Stimulated activated naive CD8-positive, alpha-beta T cell treated with anti-CD3 and anti-CD28 coated beads, Interleukin-15, amount 100 ng/mL, for 72 hours (primary cell): Measurements from ENCODE around the gene ARFGEF2.
A peak's percentile ranks its signal among the peaks of the same experiment; 100 is the strongest.
"Not testable (repeated sequence)": the region's sequence is repeated elsewhere in the genome, so short reads cannot be mapped to it uniquely, and the experiment has no call there.

ENCODE experiments used
- ATAC-seq: fragments of 150-1000 bp; cut with Tn5 transposase; 2 replicates; pipeline ENCODE4 v1.10.0; 2021; ENCODE audit warnings: mild to moderate bottlenecking, moderate library complexity
- DNase-seq, 2 donors: peaks; one replicate each; pipeline ENCODE4 v3.0.0; 2021 to 2022
- H3K27ac Mint-ChIP-seq, 2 donors: one replicate each; pipeline ENCODE4 v1.8.0; 2022; ENCODE audit warnings: mild to moderate bottlenecking in 2 of 2, mixed read lengths in 2 of 2, moderate library complexity in 2 of 2
- H3K27me3 Mint-ChIP-seq: one replicate; pipeline ENCODE4 v1.8.0; 2022; ENCODE audit warnings: mixed read lengths
- H3K4me1 Mint-ChIP-seq: one replicate; pipeline ENCODE4 v1.8.0; 2022; ENCODE audit warnings: mild to moderate bottlenecking, mixed read lengths
- H3K4me3 Mint-ChIP-seq, 2 donors: one replicate each; pipeline ENCODE4 v1.8.0; 2022; ENCODE audit warnings: mild to moderate bottlenecking in 2 of 2, mixed read lengths in 2 of 2, moderate library complexity in 1 of 2
- H3K9me3 Mint-ChIP-seq, 2 donors: one replicate each; pipeline ENCODE4 v1.8.0; 2022; ENCODE audit warnings: mixed read lengths in 2 of 2

ARFGEF2 gene

DNA sequence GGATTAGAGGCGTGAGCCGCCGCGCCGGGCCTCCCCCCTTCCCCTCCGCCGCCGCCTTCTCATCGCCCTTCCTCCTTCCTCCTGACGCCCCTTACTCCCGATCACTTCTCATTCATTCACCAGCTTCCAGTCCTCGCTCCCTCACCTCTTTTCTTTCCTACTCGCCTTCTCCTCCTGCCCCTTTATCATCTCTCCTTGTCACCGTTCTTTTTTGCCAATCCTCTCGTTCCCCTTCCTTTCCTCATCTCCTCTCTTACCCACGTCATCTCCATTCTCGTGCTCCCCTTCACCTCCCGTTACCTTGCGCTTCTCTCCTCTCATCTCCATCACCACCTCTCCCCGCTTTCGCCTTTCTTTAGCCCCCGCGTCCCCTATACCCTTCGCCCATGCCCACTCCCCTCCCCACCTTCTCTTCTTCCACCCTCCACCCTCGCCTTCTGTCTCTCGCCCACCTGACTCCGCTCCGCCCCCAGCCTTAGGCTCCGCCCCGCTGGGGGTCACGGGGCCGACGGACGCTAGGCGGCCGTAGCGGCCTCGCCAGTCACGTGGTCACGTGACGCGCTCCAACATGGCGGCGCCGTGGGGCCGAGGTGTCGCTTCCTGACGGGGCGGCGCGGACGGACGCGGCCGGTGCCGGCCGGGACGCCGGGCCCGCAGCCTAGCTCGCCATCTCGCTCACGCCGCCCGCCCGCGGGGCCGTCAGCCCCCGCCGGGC, at the start of gene ARFGEF2:
ARFGEF2 (plus strand) TSS at position 544 of the 715 bp plus-strand sequence. CDS start 179 bp downstream, outside the sequence.
- peaks cover 56% of the 10 kb centered on the region for H3K4me1 Mint-ChIP-seq
- peak within 1 kb of the TSS; percentile 91 to 100 for H3K4me3 Mint-ChIP-seq
- no peaks in the 10 kb centered on the region for H3K27me3 Mint-ChIP-seq
- H3K9me3 Mint-ChIP-seq: no peaks in the 10 kb centered on the region
- peak; percentile 96 for ATAC-seq
- H3K27ac Mint-ChIP-seq: peak within 1 kb of the TSS; percentile 98 to 100
- DNase-seq: peak; percentile 94 to 95

- H3K9me3 Mint-ChIP-seq: no peaks in the 10 kb centered on the region
- H3K4me1 Mint-ChIP-seq: peaks cover 37% of the 10 kb centered on the region
- no peak overlapping the region for H3K27ac Mint-ChIP-seq
- H3K4me3 Mint-ChIP-seq: no peak overlapping the region
- ATAC-seq (no peak), DNase-seq (no peak)
- no peaks in the 10 kb centered on the region for H3K27me3 Mint-ChIP-seq
Measured at GRCh38 chr20:48875233-48875913, 46.1 kb upstream of the ARFGEF2 start.

DNA sequence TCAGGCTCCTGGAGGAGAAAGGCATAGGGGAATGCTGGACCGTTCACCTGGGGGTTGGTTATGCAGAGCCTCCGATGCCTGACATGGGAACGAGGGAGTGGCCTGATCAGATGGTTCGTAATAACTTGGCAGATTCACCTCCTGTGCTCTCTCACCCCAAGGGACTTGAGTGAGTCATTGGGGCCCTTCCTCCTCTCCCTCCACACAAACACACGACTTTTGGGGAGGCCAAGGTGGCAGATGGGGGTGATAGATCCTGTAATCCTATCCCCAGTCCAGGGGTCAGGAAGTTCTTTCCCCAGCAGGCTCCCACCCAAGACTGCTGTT, 45.6 kb upstream of the ARFGEF2 start:
- Mint-ChIP-seq H3K4me1 (peaks cover 37% of the 10 kb centered on the region), H3K9me3 (no peaks in the 10 kb centered on the region), H3K4me3 (no peak overlapping the region), H3K27me3 (no peaks in the 10 kb centered on the region), H3K27ac (no peak overlapping the region)
- no peak for ATAC-seq
- DNase-seq: no peak

DNA sequence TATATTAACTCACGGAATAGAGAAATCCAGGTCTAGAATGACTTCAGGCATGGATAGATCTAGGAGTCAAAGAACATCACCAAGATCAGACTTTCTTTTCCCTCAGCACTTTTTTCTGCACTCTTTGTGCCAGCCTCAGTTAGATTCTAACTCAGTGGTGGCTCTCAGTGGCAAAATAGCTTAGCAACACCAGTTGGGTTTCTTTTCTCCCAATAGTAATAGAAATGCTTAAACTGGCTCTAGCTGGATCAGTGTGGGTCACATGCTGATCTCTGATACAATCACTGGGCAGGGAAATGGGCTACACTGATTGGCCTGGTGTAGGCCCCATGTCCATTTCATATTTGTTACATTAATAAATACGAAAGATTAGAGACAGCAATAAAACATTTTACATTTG, 44.2 kb upstream of the ARFGEF2 start:
- Mint-ChIP-seq H3K4me1 (peaks cover 37% of the 10 kb centered on the region), H3K27ac (no peak overlapping the region), H3K4me3 (no peak overlapping the region), H3K9me3 (no peaks in the 10 kb centered on the region), H3K27me3 (no peaks in the 10 kb centered on the region)
- ATAC-seq: no peak
- peak in 1 of 2 donors; percentile 17 for DNase-seq

GRCh38 chr20:48878534-48879248, 42.8 kb upstream of the ARFGEF2 start:
- ATAC-seq (no peak), DNase-seq (no peak)
- Mint-ChIP-seq H3K4me1 (peaks cover 30% of the 10 kb centered on the region), H3K27me3 (no peaks in the 10 kb centered on the region), H3K9me3 (no peaks in the 10 kb centered on the region), H3K27ac (no peak overlapping the region), H3K4me3 (no peak overlapping the region)

DNA sequence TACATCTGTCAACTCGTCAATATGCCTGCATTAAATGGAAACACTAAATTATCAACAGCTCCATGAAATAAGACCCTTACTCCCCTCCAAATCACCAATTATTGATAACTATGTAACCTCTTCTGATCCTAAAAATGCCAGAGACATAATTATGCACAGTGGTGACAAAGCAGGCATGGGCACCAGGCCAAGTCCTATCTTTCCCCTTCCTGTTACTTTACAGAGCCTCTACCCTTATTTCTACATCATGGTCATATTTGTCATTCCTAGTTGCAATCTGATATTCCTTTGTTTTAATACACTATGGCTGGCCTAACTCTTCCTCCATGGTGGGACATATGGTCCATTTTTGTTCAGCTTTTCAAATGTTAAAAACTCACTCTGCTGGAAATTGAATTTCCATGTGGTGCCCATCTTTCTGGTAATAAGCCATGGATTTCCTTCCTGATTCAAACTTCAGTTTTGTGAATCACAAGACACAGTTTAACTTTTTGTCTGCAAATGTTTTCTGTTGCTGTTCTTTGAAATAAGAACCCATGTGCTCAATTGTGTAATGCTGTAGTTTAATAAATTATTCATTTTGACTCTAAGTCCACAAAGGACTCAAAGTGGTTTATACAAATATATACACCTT, 41.8 kb upstream of the ARFGEF2 start:
- H3K4me3 Mint-ChIP-seq: no peak overlapping the region
- no peak for ATAC-seq

GRCh38 chr20:48880331-48880730, 41.2 kb upstream of the ARFGEF2 start:
- ATAC-seq (no peak), DNase-seq (no peak)
- H3K4me1 Mint-ChIP-seq: peaks cover 13% of the 10 kb centered on the region
- no peak overlapping the region for H3K4me3 Mint-ChIP-seq
- H3K9me3 Mint-ChIP-seq: no peaks in the 10 kb centered on the region
- no peaks in the 10 kb centered on the region for H3K27me3 Mint-ChIP-seq
- H3K27ac Mint-ChIP-seq: no peak overlapping the region

More for the DNA sequence above, 41.8 kb upstream of the ARFGEF2 start:
- Mint-ChIP-seq H3K27me3 (no peaks in the 10 kb centered on the region), H3K4me1 (peaks cover 19% of the 10 kb centered on the region), H3K9me3 (no peaks in the 10 kb centered on the region), H3K27ac (no peak overlapping the region)
- DNase-seq: no peak

GRCh38 chr20:48880981-48881657, 40.4 kb upstream of the ARFGEF2 start:
- Mint-ChIP-seq H3K4me3 (no peak overlapping the region), H3K27ac (no peak overlapping the region), H3K4me1 (peaks cover 5% of the 10 kb centered on the region), H3K9me3 (no peaks in the 10 kb centered on the region), H3K27me3 (no peaks in the 10 kb centered on the region)
- DNase-seq: no peak
- ATAC-seq: no peak

DNA sequence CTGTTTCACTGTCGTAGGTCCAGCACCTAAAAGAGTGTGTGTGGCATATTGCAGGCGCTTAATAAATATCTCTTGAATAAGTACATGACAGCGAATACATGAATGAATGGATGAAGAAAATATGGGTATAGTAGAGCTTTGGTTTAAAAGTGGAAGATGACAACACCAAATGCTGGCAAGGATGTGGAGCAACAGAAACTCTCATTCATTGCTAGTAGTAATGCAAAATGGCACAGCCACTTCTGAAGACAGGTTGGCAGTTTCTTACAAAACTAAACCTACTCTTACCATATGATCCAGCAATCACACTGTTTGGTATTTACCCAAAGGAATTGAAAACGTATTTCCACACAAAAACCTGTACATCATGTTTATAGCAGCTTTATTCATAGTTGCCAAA, 36.3 kb upstream of the ARFGEF2 start:
- DNase-seq (no peak), ATAC-seq (no peak)
- Mint-ChIP-seq H3K27ac (no peak overlapping the region), H3K27me3 (peaks cover 6% of the 10 kb centered on the region), H3K4me1 (no peaks in the 10 kb centered on the region), H3K4me3 (no peak overlapping the region), H3K9me3 (no peaks in the 10 kb centered on the region)

- Mint-ChIP-seq H3K9me3 (no peaks in the 10 kb centered on the region), H3K4me1 (no peaks in the 10 kb centered on the region), H3K27ac (no peak overlapping the region), H3K27me3 (peaks cover 8% of the 10 kb centered on the region), H3K4me3 (no peak overlapping the region)
- ATAC-seq (no peak), DNase-seq (no peak)
Measured at GRCh38 chr20:48886194-48886593, 35.3 kb upstream of the ARFGEF2 start.

DNA sequence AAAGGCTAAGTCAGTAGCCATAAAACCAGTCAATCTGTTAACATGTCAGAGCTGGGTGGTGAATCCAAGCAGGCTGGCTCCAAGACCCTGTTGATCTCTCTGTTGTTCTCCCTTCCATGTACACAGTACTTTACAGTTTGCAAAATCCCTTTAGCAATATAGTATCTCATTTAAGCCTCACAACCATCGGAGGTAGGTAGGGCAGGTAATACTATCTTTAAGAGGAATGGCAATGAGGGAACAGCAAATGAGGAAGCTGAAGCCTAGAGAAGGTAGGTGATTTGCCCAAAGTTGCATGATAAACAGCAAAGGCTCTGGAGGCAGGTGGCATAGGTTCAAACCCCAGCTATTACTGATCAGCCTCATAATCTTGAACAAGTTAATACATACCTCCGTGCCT, 34.7 kb upstream of the ARFGEF2 start:
- Mint-ChIP-seq H3K27ac (no peak overlapping the region), H3K4me1 (no peaks in the 10 kb centered on the region), H3K9me3 (no peaks in the 10 kb centered on the region), H3K27me3 (peaks cover 8% of the 10 kb centered on the region), H3K4me3 (no peak overlapping the region)
- no peak for ATAC-seq
- no peak for DNase-seq

- not testable (repeated sequence) for H3K27ac Mint-ChIP-seq, ATAC-seq, H3K4me3 Mint-ChIP-seq, DNase-seq, H3K4me1 Mint-ChIP-seq, H3K27me3 Mint-ChIP-seq, H3K9me3 Mint-ChIP-seq
Measured at GRCh38 chr20:48888517-48888916, 33.0 kb upstream of the ARFGEF2 start.

DNA sequence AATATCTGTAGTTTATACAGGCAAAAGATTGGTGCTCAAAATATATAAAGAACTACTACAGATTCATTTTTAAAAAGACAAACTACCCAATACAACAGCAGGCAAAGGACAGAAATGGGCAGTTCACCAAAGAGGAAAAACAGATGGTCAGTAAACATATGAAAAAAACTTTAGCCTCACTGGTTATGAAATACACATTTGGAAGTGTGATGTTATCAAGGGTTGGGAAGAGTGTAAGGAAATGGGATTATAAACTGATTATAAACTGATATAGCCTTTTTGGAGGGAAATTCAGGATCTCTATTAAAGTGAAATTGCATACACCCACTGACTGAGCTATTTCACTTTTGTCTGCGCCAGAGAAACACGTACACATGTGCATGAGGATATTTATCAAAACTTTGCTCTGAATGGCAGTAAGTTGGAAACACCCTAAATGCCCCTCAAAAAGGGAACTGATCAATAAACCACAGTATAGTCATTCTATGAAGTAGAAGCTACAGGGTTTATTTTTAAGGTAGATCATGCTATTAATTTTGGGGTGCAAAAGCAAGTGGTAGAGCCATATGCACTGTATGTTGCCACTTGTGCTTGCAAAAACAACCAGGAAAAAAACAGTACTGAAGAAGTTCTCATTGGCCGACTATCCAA, 32.2 kb upstream of the ARFGEF2 start:
- Mint-ChIP-seq H3K9me3 (no peaks in the 10 kb centered on the region), H3K27me3 (peaks cover 8% of the 10 kb centered on the region), H3K4me3 (no peak overlapping the region), H3K27ac (no peak overlapping the region), H3K4me1 (no peaks in the 10 kb centered on the region)
- no peak for DNase-seq
- no peak for ATAC-seq

DNA sequence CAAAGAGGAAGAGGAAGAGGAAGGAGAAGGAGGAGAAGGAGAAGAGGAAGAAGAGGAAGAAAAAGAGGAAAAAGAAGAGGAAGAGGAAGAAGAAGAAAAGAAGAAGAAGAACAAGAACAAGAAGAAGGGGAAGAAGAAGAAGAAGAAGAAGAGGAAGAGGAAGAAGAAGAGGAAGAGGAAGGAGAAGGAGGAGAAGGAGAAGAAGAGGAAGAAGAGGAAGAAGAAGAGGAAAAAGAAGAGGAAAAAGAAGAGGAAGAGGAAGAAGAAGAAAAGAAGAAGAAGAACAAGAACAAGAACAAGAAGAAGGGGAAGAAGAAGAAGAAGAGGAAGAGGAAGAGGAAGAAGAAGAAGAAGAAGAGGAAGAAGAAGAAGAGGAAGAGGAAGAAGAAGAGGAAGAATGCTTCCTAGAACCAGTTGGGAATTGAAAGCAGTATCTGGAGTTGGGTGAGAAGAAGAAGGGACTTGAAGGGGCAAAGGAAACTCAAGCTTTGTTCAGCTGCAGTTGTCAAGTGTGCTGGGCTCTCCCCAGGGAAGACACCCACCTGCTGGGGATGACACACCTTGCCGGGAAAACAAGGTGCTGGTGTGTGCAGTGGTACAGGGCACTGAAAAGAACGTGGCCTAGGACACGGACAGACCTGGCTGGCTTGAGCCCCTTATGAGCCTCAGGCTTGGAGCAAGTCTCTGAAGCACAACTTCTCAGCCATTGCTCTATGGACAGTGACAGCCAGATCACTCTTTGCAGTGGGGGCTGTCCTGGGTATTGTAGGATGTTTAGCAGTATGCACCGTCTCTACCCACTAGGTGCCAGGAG, 30.1 kb upstream of the ARFGEF2 start:
- Mint-ChIP-seq H3K9me3 (no peaks in the 10 kb centered on the region), H3K4me3 (no peak overlapping the region), H3K27ac (no peak overlapping the region), H3K4me1 (no peaks in the 10 kb centered on the region), H3K27me3 (peaks cover 8% of the 10 kb centered on the region)
- no peak for DNase-seq
- ATAC-seq: no peak
